T-helper 17 cell (primary cell): ENCODE results near the gene FGD4. TPM values are rescaled to one million over a fixed set of nuclear protein-coding genes. Genes with fewer than 3 reads are reported as not detected.
A peak's percentile ranks its signal among the peaks of the same experiment; 100 is the strongest.

Source experiments
- ATAC-seq: fragments of 150-1000 bp; cut with Tn5 transposase; 2 replicates; pipeline ENCODE4 v1.10.0; 2021; ENCODE audit warnings: mild to moderate bottlenecking, moderate library complexity
- DNase-seq, 3 donors: peaks; one replicate each; pipeline versions ENCODE4 v3.0.0 to v3.0.0-alpha.2; 2020 to 2021
- H3K9me3 ChIP-seq: one replicate; pipeline ENCODE4 v1.7.0; 2013; ENCODE audit warnings: low read length, mild to moderate bottlenecking; ENCODE audit not compliant: control insufficient read depth, poor library complexity, severe bottlenecking
- H3K27ac Mint-ChIP-seq: one replicate; pipeline ENCODE4 v1.8.0; 2022; ENCODE audit warnings: mild to moderate bottlenecking, moderate library complexity, mixed read lengths
- H3K27me3 Mint-ChIP-seq: one replicate; pipeline ENCODE4 v1.8.0; 2022; ENCODE audit warnings: mixed read lengths
- H3K36me3 Mint-ChIP-seq: one replicate; pipeline ENCODE4 v1.8.0; 2022; ENCODE audit warnings: low read depth, mixed read lengths
- H3K4me1 Mint-ChIP-seq: one replicate; pipeline ENCODE4 v1.8.0; 2022; ENCODE audit warnings: mild to moderate bottlenecking, mixed read lengths
- H3K4me3 Mint-ChIP-seq: one replicate; pipeline ENCODE4 v1.8.0; 2022; ENCODE audit warnings: mild to moderate bottlenecking, moderate library complexity, mixed read lengths
- total RNA-seq, 4 donors: library from RNA in 2 of 4; stranded (reverse) in 2 of 4; gene quantifications; one replicate each; pipeline ENCODE4 v1.2.3 and lab custom pipeline; 2022 to 2026

FGD4 gene
- total RNA-seq, 2 donors from 2014 or later: 0.91 to 0.94 TPM

DNA sequence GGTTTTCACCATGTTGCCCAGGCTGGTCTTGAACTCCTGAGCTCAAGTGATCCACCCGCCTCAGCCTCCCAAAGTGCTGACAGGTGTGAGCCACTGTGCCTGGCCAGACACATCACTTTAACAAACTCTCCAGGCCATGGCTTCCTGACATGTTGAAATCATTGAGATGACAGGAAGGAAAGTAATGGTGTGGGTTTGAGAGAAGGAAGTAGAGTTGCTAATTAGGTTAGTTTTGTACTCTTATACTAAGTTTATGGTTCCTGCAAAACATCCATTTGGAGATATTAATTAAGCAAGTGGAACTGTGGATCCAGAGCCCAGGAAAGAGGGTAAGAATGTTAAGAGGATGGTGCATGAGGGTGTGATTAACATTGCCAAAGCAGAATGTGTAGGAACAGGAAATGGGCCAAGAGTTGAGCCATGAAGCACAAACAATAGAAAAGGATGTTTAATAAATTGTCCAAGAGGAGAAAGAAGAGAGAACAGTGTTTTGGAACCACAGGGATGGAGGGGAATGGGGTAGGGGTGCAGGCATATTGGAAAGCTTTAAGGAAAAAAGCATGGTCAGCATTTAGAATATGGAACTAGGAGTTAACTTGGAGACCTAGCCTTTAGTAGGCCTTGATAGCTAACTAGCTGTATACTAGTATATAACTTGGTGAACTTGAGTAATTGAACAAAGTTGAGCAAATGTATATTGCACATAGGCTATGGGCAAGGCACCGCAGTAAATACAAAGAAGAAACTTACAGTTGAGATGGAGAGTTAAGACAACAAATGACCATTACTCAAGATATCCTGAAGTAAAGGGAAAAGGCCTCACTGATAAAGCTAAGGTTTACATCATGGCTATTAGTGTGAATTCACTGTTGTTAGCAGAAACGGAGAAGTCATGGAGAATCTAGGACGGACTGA, 188.5 kb downstream of the FGD4 start:
- H3K36me3 Mint-ChIP-seq: peaks cover 2% of the 10 kb centered on the region
- DNase-seq (no peak), ATAC-seq (no peak)
- H3K4me3 Mint-ChIP-seq: no peak overlapping the region
- H3K27me3 Mint-ChIP-seq: no peaks in the 10 kb centered on the region
- no peaks in the 10 kb centered on the region for H3K9me3 ChIP-seq
- H3K27ac Mint-ChIP-seq: no peak overlapping the region
- H3K4me1 Mint-ChIP-seq: peaks cover 11% of the 10 kb centered on the region

DNA sequence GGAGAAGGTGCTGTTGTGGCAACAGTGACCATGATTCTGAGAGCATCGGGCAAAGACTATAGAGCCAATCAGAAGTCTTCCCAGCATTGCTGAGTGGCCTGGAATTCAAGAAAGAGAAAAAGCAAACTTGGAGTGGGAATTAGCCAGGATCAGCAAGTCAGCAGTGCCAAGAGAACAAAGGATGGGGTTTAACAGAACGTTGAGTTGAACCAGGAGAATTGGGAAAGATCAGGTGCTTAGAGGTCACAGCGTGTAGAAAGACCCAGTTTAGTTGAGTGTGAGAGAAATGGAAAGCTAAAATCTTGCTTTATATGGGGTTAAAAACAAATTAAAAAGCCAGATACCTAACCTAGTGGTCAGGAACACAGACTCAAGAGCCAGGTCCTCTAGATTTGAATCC, 189.2 kb downstream of the FGD4 start:
- Mint-ChIP-seq H3K27me3 (no peaks in the 10 kb centered on the region), H3K36me3 (peaks cover 2% of the 10 kb centered on the region), H3K27ac (no peak overlapping the region), H3K4me1 (peaks cover 11% of the 10 kb centered on the region), H3K4me3 (no peak overlapping the region)
- DNase-seq (no peak), ATAC-seq (no peak)
- no peaks in the 10 kb centered on the region for H3K9me3 ChIP-seq

GRCh38 chr12:32589165-32589865, 190.0 kb downstream of the FGD4 start:
- H3K4me1 Mint-ChIP-seq: peaks cover 11% of the 10 kb centered on the region
- no peaks in the 10 kb centered on the region for H3K9me3 ChIP-seq
- peaks cover 2% of the 10 kb centered on the region for H3K36me3 Mint-ChIP-seq
- ATAC-seq (peak; percentile 36), DNase-seq (no peak)
- no peak overlapping the region for H3K4me3 Mint-ChIP-seq
- no peak overlapping the region for H3K27ac Mint-ChIP-seq
- no peaks in the 10 kb centered on the region for H3K27me3 Mint-ChIP-seq

- DNase-seq (no peak), ATAC-seq (no peak)
- Mint-ChIP-seq H3K36me3 (no peaks in the 10 kb centered on the region), H3K27me3 (no peaks in the 10 kb centered on the region), H3K4me1 (no peaks in the 10 kb centered on the region), H3K27ac (no peak overlapping the region), H3K4me3 (no peak overlapping the region)
- H3K9me3 ChIP-seq: no peaks in the 10 kb centered on the region
Observed at GRCh38 chr12:32595251-32595650, 195.9 kb downstream of the FGD4 start.

GRCh38 chr12:32596030-32596429, 196.7 kb downstream of the FGD4 start:
- Mint-ChIP-seq H3K27ac (no peak overlapping the region), H3K4me3 (no peak overlapping the region), H3K4me1 (no peaks in the 10 kb centered on the region), H3K36me3 (no peaks in the 10 kb centered on the region), H3K27me3 (no peaks in the 10 kb centered on the region)
- no peak for DNase-seq
- no peak for ATAC-seq
- H3K9me3 ChIP-seq: no peaks in the 10 kb centered on the region

DNA sequence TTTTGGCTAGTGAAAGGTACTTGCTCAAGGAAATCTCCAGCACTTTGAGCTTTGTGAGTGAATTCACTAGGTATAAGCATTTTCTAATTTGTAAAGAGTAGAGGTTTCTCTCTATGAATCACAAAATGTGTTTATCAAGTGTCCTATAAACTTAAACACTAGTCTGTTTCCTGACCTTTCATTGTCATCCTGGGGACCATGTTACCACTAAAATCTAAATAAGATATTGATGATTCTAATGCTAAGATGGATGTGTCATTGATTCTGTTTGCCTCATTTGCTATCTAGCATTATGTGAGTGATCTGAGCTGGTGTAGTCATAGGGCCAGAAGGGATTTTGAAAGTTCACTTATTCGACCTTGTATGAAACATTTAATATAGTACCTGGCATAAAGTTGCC, 199.3 kb downstream of the FGD4 start:
- no peak for DNase-seq

DNA sequence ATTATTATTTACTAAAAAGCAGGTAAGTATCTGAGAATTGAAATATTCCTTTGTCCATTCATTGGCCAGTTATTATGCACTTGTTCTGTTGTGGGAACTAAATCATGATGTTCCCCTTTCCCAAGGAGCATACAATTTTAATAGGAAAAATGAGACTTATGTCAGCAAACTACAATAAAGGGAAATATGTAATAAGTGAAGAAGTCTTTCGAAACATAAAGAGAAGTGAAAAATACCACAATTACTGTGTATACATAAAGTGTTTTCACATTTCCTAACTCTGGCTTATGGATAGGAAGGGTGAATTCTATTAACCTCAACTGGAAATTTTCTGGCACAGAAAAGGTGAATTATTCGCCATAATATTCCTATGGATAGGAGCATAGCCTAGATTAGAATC, 201.3 kb downstream of the FGD4 start:
- ATAC-seq (no peak), DNase-seq (no peak)
- peaks cover 2% of the 10 kb centered on the region for H3K4me1 Mint-ChIP-seq
- H3K9me3 ChIP-seq: no peaks in the 10 kb centered on the region
- no peaks in the 10 kb centered on the region for H3K36me3 Mint-ChIP-seq
- H3K27me3 Mint-ChIP-seq: peaks cover 12% of the 10 kb centered on the region
- H3K4me3 Mint-ChIP-seq: no peak overlapping the region
- H3K27ac Mint-ChIP-seq: no peak overlapping the region

More for the DNA sequence above, 199.3 kb downstream of the FGD4 start:
- H3K9me3 ChIP-seq: no peaks in the 10 kb centered on the region
- H3K4me3 Mint-ChIP-seq: no peak overlapping the region
- no peaks in the 10 kb centered on the region for H3K36me3 Mint-ChIP-seq
- peaks cover 4% of the 10 kb centered on the region for H3K27me3 Mint-ChIP-seq
- no peak overlapping the region for H3K27ac Mint-ChIP-seq
- no peaks in the 10 kb centered on the region for H3K4me1 Mint-ChIP-seq
- ATAC-seq: no peak

- Mint-ChIP-seq H3K4me1 (peaks cover 2% of the 10 kb centered on the region), H3K27ac (peak overlapping the region; percentile 11), H3K27me3 (peaks cover 19% of the 10 kb centered on the region), H3K4me3 (no peak overlapping the region), H3K36me3 (no peaks in the 10 kb centered on the region)
- no peak for DNase-seq
- no peaks in the 10 kb centered on the region for H3K9me3 ChIP-seq
- no peak for ATAC-seq
Observed at GRCh38 chr12:32603071-32603470, 203.7 kb downstream of the FGD4 start.

DNA sequence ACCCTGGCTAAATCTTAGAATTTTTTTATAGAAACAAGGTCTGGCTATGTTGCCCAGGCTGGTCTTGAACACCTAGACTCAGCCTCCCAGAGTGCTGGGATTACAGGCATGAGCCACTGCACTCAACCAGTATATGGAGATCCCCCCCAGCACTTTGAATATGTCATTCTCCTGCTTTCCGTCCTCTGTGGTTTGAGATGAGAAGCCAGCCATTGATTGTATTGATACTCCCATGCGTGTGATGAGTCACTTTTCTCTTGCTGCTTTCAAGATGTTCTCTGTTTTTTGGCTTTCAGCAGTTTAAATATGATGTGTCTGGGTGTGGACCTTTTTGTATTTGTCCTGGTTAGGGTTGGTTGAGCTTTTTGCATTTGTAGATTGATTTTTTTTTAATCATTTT, 204.5 kb downstream of the FGD4 start:
- Mint-ChIP-seq H3K36me3 (no peaks in the 10 kb centered on the region), H3K27ac (no peak overlapping the region), H3K4me3 (no peak overlapping the region), H3K27me3 (peaks cover 19% of the 10 kb centered on the region), H3K4me1 (peaks cover 2% of the 10 kb centered on the region)
- DNase-seq (no peak), ATAC-seq (no peak)
- H3K9me3 ChIP-seq: no peaks in the 10 kb centered on the region

DNA sequence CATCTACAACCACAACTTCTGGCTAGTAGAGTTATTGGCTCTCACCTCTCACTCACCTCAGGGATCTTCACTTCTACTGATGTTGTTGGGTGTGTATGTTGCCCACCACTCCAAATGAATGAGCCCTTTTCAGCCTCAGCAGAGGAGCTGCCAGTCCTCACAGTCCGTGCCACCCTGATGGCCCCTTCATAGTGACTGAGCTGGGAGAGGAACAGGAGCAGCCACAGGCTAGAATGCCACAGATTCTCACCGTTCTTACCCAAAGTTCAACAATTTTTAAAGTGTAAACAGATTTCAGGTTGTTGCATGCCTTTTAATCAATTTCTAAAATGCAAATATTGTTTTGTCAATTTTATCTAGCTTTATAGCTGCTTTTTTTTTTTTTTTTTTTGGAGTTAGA, 205.2 kb downstream of the FGD4 start:
- DNase-seq: no peak
- no peak for ATAC-seq
- Mint-ChIP-seq H3K27ac (no peak overlapping the region), H3K36me3 (peaks cover 3% of the 10 kb centered on the region), H3K27me3 (peaks cover 19% of the 10 kb centered on the region), H3K4me3 (no peak overlapping the region), H3K4me1 (peaks cover 2% of the 10 kb centered on the region)
- H3K9me3 ChIP-seq: no peaks in the 10 kb centered on the region

GRCh38 chr12:32605326-32606095, 206.2 kb downstream of the FGD4 start:
- no peaks in the 10 kb centered on the region for H3K9me3 ChIP-seq
- H3K27me3 Mint-ChIP-seq: peaks cover 19% of the 10 kb centered on the region
- peaks cover 2% of the 10 kb centered on the region for H3K4me1 Mint-ChIP-seq
- DNase-seq (no peak), ATAC-seq (no peak)
- H3K36me3 Mint-ChIP-seq: peaks cover 3% of the 10 kb centered on the region
- no peak overlapping the region for H3K4me3 Mint-ChIP-seq
- no peak overlapping the region for H3K27ac Mint-ChIP-seq

DNA sequence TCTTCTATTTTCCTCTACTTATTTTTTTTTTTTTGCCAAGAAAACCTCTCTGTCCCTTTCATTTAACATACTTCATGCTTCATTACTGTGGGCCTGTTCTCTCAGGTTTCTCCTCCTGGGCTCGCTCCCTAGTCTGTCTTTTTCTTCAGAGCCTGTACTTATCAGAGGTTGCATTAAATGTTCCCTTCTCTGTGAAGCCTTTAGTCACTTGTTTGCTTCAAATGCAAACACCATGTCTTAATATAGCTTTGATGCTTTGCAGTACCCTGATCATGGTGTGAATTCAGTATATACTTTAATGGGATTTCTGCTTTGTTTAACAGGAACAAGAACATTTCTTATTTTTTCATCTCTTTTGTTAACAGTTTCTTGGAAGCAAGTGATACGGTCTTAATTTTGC, 207.1 kb downstream of the FGD4 start:
- peaks cover 3% of the 10 kb centered on the region for H3K36me3 Mint-ChIP-seq
- H3K4me1 Mint-ChIP-seq: peaks cover 2% of the 10 kb centered on the region
- ATAC-seq (no peak), DNase-seq (no peak)
- no peak overlapping the region for H3K27ac Mint-ChIP-seq
- H3K9me3 ChIP-seq: no peaks in the 10 kb centered on the region
- H3K27me3 Mint-ChIP-seq: peaks cover 17% of the 10 kb centered on the region
- H3K4me3 Mint-ChIP-seq: no peak overlapping the region

DNA sequence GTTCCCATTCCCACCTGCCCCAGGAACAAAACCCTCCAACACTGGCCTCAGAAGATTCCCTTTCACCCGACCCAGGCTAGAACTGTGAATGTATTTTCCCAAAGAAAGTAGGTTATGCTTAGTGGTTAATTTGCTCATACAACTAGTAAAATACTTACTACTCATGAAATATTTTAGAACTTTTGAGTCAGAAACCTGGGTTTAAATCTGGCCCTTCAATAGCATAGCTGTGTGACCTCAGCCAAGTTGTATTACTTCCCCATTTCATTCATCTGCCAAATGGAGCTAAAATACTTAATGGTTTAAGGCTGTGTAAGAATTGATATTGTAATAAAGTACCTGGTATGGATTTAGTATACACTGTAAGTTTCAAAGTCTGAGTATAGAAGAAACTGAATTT, 210.6 kb downstream of the FGD4 start:
- no peak overlapping the region for H3K4me3 Mint-ChIP-seq
- H3K27me3 Mint-ChIP-seq: peaks cover 18% of the 10 kb centered on the region
- no peaks in the 10 kb centered on the region for H3K9me3 ChIP-seq
- no peak for DNase-seq
- peaks cover 3% of the 10 kb centered on the region for H3K36me3 Mint-ChIP-seq
- no peak overlapping the region for H3K27ac Mint-ChIP-seq
- H3K4me1 Mint-ChIP-seq: peaks cover 3% of the 10 kb centered on the region
- ATAC-seq: no peak
